ENCODE data around the gene MRC2. TPM values are rescaled to one million over a fixed set of nuclear protein-coding genes. Genes with fewer than 3 reads are reported as not detected.

Gene MRC2
- polyA plus RNA-seq, 1 of the 3 experiments (the other 2 are of a cell fraction): 213 TPM

- TF ChIP-seq SIN3A (IDR thresholded peaks at IDR 0.05; ENCODE audit: borderline replicate concordance, low read depth, low read length) (no peak), NFIC (IDR thresholded peaks at IDR 0.05; ENCODE audit: borderline replicate concordance) (no peak), IRF3 (IDR thresholded peaks at IDR 0.05; ENCODE audit: low read depth, low read length) (no peak), RCOR1 (IDR thresholded peaks at IDR 0.05; ENCODE audit: low read length) (no peak), FOXJ3 (CRISPR knock-in tag; IDR thresholded peaks at IDR 0.05) (no peak), JUND (IDR thresholded peaks at IDR 0.05) (no peak), YY1 (IDR thresholded peaks at IDR 0.05; ENCODE audit: low read depth) (no peak), RFX5 (IDR thresholded peaks at IDR 0.05; ENCODE audit: low read length) (no peak), GABPA (IDR thresholded peaks at IDR 0.05; ENCODE audit: low read depth) (no peak)
- no peak overlapping the region for H3K9ac ChIP-seq
- no peak overlapping the region for H3K4me2 ChIP-seq
- H4K20me1 ChIP-seq (ENCODE audit: insufficient read depth): peaks cover 5% of the 10 kb centered on the region; the same call in 1 of the 2 replicates
- H3K27me3 ChIP-seq (ENCODE audit: insufficient read depth): no peaks in the 10 kb centered on the region
- H3K4me1 ChIP-seq (ENCODE audit: control insufficient read depth in 1 of 2, insufficient read depth in 2 of 2, low read depth in 1 of 2, low read length in 1 of 2): peaks cover 0 to 10% of the 10 kb centered on the region in 2 experiments; a peak in 1 of 4 replicates
- ChIA-PET POLR2A (no interaction called here), CTCF (interaction anchor here (1.1 to 8.6 kb wide), 2 partner anchors 17 to 936 kb away, joined by 3 to 67 read pairs; no protein-coding TSS in a partner anchor)
- peaks cover 35% of the 10 kb centered on the region; the same call in 1 of the 2 replicates for H3K79me2 ChIP-seq (ENCODE audit: insufficient read depth)
- no peaks in the 10 kb centered on the region for H3K9me2 ChIP-seq
- peaks cover 20% of the 10 kb centered on the region for H3F3A ChIP-seq (replicated peaks; ENCODE audit: insufficient read depth)
- H3K9me3 ChIP-seq: no peaks in the 10 kb centered on the region
- WGBS (ENCODE audit: low lambda C conversion rate): 100% methylated on average over 2 of the region's 4 CpGs
- H3K27ac ChIP-seq (ENCODE audit: low read depth in 2 of 2, low read length in 1 of 2): no peak overlapping the region; a peak in 1 of 4 replicates
- peaks cover 77 to 82% of the 10 kb centered on the region in 2 experiments for H3K36me3 ChIP-seq (replicated peaks in 1 of 2; ENCODE audit: control insufficient read depth in 1 of 2, insufficient read depth in 2 of 2, low read length in 1 of 2)
- DNase-seq: peak; percentile 36
- H2AFZ ChIP-seq (ENCODE audit: low read depth): no peak overlapping the region
- H3K4me3 ChIP-seq (ENCODE audit: low read depth in 2 of 2, low read length in 1 of 2): no peak overlapping the region
Observed at GRCh38 chr17:62675701-62676100, 48.2 kb downstream of the MRC2 start.

GRCh38 chr17:62676231-62676943, 48.9 kb downstream of the MRC2 start:
- DNase-seq: no peak
- H3K9me3 ChIP-seq: no peaks in the 10 kb centered on the region
- POLR2A ChIA-PET: no interaction called here
- H2AFZ ChIP-seq (ENCODE audit: low read depth): no peak overlapping the region
- no peaks in the 10 kb centered on the region for H3K9me2 ChIP-seq
- CTCF ChIA-PET: interaction anchor here (1.1 to 8.6 kb wide), 2 partner anchors 17 to 935 kb away, joined by 3 to 67 read pairs; no protein-coding TSS in a partner anchor
- H3K4me3 ChIP-seq (ENCODE audit: low read depth in 2 of 2, low read length in 1 of 2): no peak overlapping the region
- no peak overlapping the region for H3K27ac ChIP-seq (ENCODE audit: low read depth in 2 of 2, low read length in 1 of 2)
- no peak overlapping the region for H3K9ac ChIP-seq
- peaks cover 29% of the 10 kb centered on the region; the same call in 1 of the 2 replicates for H3K79me2 ChIP-seq (ENCODE audit: insufficient read depth)
- H3K36me3 ChIP-seq (replicated peaks in 1 of 2; ENCODE audit: control insufficient read depth in 1 of 2, insufficient read depth in 2 of 2, low read length in 1 of 2): peaks cover 82 to 83% of the 10 kb centered on the region in 2 experiments
- no peak overlapping the region for H3K4me2 ChIP-seq
- peaks cover 14% of the 10 kb centered on the region for H3F3A ChIP-seq (replicated peaks; ENCODE audit: insufficient read depth)
- H4K20me1 ChIP-seq (ENCODE audit: insufficient read depth): peaks cover 5% of the 10 kb centered on the region; the same call in 1 of the 2 replicates
- peaks cover 0 to 10% of the 10 kb centered on the region in 2 experiments; a peak in 1 of 4 replicates for H3K4me1 ChIP-seq (ENCODE audit: control insufficient read depth in 1 of 2, insufficient read depth in 2 of 2, low read depth in 1 of 2, low read length in 1 of 2)
- WGBS (ENCODE audit: low lambda C conversion rate): 96% methylated on average over 16 of the region's 16 CpGs
- TF ChIP-seq NFIC (IDR thresholded peaks at IDR 0.05; ENCODE audit: borderline replicate concordance): no peak
- TF ChIP-seq RCOR1 (IDR thresholded peaks at IDR 0.05; ENCODE audit: low read length): no peak
- TF ChIP-seq IRF3 (IDR thresholded peaks at IDR 0.05; ENCODE audit: low read depth, low read length): no peak
- no peak for TF ChIP-seq TEAD4 (IDR thresholded peaks at IDR 0.05; ENCODE audit: borderline replicate concordance, insufficient read depth)
- no peak for TF ChIP-seq PBX3 (IDR thresholded peaks at IDR 0.05)
- TF ChIP-seq CTCF (IDR thresholded peaks at IDR 0.05): no peak
- no peak for TF ChIP-seq SIN3A (IDR thresholded peaks at IDR 0.05; ENCODE audit: borderline replicate concordance, low read depth, low read length)
- no peak for TF ChIP-seq GATA2 (CRISPR knock-in tag; IDR thresholded peaks at IDR 0.05)
- no peaks in the 10 kb centered on the region for H3K27me3 ChIP-seq (ENCODE audit: insufficient read depth)

Data from SK-N-SH (cell line).